Upper lobe of left lung (tissue), 4 donors: ENCODE data around the gene KLHL18.
"Not testable (repeated sequence)": the region's sequence is repeated elsewhere in the genome, so short reads cannot be mapped to it uniquely, and the experiment has no call there.

Experiments
- POLR2A ChIP-seq, 4 donors: fragments of 450-650 bp; IDR thresholded peaks; one replicate each; pipeline ENCODE4 v1.5.1; 2016 to 2017; ENCODE audit warnings: antibody characterized with exemption in 4 of 4, mild to moderate bottlenecking in 2 of 4
- POLR2AphosphoS5 ChIP-seq, 2 donors: sonication (generic); formaldehyde crosslinking; IDR thresholded peaks; one replicate each; pipeline ENCODE4 v1.5.1; 2017; ENCODE audit warnings: antibody characterized with exemption in 2 of 2
- TF ChIP-seq, protein P1 (sequence below), 6 experiments: fragments of 450-650 bp in 4 of 6; fragments of 200-600 bp in 2 of 6; sonication (generic) in 2 of 6; IDR thresholded peaks; one replicate each; pipeline ENCODE4 v1.5.1; 2016 to 2019; ENCODE audit warnings: antibody characterized with exemption in 6 of 6

DNA sequence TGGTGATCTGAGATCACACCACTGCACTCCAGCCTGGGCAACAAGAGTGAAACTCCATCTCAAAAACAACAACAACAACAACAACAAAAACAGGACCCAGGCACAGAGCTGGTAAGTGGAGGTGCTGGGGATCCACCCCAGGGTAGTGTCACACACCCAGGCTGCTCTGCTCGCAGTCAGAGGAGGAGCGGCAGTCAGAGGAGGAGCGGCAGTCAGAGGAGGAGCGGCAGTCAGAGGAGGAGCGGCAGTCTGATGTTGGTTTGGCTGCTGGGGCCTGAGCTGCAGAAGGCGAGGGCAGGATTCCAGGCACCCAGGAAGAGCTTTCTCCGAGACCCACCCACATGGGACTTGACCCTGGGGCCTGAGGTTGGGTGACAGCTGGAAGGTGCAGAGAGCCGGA lies 87.3 kb downstream of the KLHL18 start:
- TF ChIP-seq, protein P1, sequence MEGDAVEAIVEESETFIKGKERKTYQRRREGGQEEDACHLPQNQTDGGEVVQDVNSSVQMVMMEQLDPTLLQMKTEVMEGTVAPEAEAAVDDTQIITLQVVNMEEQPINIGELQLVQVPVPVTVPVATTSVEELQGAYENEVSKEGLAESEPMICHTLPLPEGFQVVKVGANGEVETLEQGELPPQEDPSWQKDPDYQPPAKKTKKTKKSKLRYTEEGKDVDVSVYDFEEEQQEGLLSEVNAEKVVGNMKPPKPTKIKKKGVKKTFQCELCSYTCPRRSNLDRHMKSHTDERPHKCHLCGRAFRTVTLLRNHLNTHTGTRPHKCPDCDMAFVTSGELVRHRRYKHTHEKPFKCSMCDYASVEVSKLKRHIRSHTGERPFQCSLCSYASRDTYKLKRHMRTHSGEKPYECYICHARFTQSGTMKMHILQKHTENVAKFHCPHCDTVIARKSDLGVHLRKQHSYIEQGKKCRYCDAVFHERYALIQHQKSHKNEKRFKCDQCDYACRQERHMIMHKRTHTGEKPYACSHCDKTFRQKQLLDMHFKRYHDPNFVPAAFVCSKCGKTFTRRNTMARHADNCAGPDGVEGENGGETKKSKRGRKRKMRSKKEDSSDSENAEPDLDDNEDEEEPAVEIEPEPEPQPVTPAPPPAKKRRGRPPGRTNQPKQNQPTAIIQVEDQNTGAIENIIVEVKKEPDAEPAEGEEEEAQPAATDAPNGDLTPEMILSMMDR (IDR thresholded peaks at IDR 0.05) = not testable (repeated sequence)
- not testable (repeated sequence) for TF ChIP-seq POLR2A, POLR2AphosphoS5 (IDR thresholded peaks at IDR 0.05)
